NCI-H2196 (cell line): ENCODE measurements around the gene ISM1.

Experiments
- DNase-seq: peaks from one replicate; lab custom pipeline; 2025; ENCODE audit not compliant: unreplicated experiment; lab: John Stamatoyannopoulos, UW

ISM1 gene

DNA sequence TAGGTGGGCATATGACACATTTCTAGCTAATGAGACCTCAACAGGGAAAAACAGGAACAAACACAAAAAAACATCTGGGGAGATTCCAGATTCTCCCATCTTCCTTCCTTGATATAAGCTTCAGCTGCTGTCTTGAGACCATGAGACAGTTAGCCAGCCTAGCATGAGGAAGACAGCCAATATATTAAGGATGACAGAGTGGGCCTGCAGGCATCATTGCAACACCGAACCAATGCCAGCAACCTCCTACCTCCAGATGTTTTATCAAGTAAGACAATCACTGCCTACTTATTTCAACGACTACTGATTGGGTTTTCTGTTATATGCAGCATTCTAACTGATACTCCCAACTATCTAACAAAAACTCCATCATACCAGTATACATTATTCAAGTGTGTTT lies 119.0 kb downstream of the ISM1 start:
- no peak for DNase-seq

DNA sequence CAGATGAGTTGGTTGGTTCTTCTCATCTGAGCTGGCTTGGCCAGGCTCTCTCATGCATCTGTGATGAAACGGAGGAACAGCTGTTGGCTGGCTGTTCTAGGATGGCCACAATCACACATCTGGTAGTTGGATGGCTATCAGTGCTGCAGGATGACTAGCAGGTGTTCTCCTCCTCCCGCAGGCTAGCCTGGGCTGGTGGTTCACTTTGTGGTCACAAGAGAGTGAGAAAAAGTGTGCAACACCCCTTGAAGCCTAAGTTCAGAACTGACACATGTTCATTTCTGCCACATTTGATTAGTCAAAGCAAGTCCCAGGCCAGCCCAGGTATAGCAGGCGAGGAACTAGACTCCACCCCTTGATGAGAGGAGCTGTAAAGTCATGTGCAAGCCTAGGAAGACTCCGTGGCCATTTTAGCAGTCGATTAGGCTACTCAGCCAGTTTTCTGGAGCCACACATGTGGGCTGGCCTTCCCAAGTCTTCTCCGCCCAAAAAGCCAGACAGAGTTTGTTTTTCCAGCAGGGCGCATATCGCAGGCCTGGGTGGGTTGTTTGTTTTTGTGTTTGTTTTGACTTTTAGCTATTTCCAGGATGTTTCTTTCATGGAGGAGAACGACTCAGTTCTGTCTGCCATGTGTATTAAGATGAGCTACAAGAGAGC lies 120.8 kb downstream of the ISM1 start:
- DNase-seq, result no peak

DNA sequence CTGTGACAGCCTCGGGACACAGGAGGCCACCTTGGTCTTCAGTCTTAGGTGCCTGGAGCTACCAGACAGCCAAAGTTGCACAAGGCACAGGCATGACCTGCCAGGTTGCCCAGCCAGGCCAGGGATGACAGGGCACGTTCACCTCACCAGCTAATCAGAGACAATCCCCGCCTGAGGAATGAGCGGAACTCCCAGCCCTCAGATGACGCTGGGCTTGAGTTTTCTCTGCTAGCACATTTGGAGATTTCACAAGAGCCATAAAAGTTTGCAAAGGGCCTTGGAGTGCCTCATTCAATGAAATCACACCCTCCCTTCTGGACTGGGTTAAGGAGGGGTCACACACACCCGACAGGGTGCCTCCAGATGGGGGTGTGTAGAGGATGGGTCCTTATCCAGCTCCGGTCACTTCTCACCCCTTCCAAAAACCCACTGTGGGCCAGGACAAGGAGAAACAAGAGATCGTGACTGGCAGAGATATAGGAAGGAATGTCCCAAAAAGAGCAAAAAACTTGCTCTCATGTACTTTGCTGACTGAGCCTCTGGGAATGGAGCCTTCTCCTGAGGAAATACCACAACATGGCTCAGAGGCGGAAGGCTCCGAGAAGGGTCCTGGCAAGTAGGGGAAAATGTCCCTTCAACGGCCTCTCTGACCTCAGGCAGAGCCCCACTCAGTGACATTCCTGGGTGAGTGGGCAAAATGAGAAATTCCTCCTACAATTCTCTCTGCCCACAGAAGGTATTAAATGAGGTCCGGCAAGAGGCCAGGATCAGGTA lies 121.6 kb downstream of the ISM1 start:
- no peak for DNase-seq

DNA sequence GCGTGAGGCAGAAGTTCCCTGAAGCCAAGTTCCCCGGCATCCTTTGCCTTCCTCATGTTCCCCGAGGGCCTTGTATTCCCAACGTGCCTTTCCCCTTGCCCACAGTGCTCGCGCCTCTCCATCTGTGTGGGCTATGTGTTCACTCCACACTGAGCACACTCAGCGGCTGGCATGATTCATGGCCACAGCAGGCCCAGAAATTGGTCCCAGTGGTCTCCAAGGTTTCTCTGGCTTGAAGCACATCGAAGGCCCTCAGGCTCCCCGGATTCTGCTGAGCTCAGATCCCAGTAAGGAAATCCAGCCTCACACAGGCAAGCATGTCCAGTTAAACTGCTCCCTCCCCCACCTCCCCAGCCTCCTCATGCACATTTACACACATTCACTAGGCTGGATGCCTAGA lies 123.6 kb downstream of the ISM1 start:
- no peak for DNase-seq

DNA sequence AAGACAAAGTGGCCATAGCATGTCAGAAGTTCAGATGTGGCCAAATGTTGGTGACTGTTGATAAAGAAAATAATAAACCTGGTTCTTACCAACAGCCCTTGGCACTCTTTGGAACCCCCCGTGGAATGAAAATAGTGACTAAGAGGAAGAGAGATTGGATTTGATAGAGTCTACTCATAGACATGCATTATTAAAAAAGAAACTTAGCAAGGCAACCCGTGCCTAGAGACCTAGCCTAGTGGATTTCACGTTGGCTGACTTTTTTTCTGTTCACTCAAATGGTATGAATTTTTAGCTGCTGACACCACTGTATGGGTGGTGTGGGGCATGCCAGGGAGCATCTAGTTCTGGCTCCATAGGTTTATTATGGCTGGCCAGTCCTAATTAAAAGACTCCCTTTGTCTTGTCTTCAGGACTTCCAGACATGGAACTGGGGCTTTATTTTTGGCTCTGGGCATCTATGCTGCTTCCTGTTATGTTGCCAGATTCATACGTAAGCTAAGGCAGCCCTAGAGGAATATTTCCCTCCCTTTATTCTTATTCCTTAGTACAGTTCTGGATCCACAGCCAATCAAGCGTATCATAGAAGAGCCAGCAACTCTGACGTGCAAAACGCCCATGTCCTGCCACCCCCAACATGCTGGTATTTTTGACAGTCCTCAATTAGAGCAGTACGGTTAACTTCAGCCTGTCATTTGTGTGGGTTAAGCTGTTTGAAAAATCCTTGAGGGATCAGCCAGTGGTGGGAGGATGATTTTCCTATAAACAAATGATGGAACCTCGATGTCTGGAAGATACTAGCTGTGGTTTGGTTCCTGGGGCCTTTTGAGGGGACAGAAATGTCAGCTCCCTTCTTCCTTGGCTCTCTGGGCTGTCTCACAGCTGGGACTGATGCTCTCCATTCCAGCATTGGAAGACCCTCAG lies 127.5 kb downstream of the ISM1 start:
- DNase-seq, result no peak

DNA sequence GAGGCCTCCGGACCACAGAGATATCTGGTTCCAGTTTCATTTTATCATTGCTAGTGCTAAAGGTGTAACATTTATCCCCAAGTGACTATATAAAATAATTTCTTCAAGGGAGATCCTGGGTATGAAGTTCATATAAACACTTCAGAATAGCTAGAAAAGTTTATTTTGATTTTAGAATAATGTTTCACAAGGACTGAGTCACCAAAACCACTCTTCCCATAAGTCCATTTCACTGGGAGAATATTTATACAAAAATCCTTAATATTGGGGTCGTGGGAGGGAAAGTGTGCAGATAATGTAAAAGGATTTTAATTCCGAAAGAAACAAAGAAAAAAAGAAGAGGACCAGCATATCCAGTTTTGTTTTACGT lies 128.1 kb downstream of the ISM1 start:
- no peak for DNase-seq
